GM21423 (cell line): Measurements from ENCODE around the gene HMG20A.

Experiments
- ATAC-seq: cut with Tn5 transposase; IDR thresholded peaks from one replicate; pipeline ENCODE4 v1.9.1; 2021; ENCODE audit warnings: mild to moderate bottlenecking, moderate library complexity; ENCODE audit not compliant: unreplicated experiment

HMG20A gene

DNA sequence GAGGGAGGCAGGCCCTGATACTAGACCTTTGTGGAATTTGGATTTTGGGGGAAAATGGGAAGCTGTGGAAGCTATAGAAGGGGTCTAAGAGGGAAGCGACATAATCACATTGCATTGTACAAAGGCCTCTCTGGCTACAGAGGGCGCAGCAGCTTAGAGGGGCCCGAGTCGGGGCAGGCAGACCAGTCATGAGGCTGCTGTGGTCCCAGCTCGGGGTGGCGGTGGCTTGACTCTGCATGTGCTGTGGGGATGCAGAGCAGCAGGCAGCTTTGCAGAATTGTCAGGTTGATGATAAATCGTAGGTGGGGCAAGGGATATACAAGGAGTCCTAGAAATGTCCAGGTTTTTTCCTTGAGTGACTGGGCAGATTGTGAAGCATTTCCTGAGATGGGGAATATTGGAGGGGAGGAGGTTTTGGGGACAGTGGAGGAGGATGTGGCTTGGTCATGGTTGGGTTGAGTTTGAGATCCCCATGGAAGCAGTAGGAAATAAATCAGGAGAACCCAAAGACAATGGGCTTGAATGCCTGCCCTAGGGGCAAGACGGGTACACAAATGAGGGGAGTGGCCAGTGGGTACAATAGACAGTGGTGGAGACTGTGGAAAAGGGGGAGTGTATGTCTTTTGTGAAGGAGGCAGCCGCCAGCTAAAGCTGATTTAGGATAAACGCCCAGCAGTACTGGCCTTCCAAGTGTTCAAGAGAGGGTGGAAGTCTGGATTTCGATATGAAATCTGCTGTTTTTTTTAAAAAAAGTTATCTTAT lies 94.1 kb downstream of the HMG20A start:
- ATAC-seq: no peak

GRCh38 chr15:77515613-77516012 lies 94.9 kb downstream of the HMG20A start:
- no peak for ATAC-seq

GRCh38 chr15:77516076-77516475 lies 95.4 kb downstream of the HMG20A start:
- ATAC-seq: no peak

DNA sequence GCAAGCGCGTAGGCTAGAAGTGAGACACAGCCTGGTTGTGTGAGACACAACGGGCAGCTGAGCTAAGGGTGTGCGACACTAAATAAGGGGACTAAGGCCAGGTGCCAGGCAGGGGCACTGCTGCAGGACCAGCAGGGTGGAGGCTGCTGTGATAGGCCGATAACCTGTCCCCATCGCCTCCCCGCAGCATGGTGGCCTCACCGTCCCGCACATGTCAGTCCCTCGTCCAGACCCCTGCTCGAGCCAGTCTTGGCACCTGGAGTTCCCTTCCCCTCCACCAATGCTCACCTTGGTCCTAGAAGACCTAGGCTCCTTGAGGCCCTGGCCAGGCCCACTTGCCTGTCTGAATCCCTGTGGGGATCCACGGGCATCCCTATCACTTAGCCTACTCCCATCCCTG lies 96.1 kb downstream of the HMG20A start:
- no peak for ATAC-seq

GRCh38 chr15:77517579-77517978 lies 96.9 kb downstream of the HMG20A start:
- ATAC-seq: no peak

GRCh38 chr15:77518458-77518857 lies 97.8 kb downstream of the HMG20A start:
- no peak for ATAC-seq

GRCh38 chr15:77519540-77519939 lies 98.9 kb downstream of the HMG20A start:
- no peak for ATAC-seq

- no peak for ATAC-seq
These were observed 100.5 kb downstream of the HMG20A start for GRCh38 chr15:77521206-77521605.

- ATAC-seq: no peak
These were observed 104.7 kb downstream of the HMG20A start for GRCh38 chr15:77525400-77525811.

- no peak for ATAC-seq
These were observed 105.4 kb downstream of the HMG20A start for GRCh38 chr15:77525907-77526594.

DNA sequence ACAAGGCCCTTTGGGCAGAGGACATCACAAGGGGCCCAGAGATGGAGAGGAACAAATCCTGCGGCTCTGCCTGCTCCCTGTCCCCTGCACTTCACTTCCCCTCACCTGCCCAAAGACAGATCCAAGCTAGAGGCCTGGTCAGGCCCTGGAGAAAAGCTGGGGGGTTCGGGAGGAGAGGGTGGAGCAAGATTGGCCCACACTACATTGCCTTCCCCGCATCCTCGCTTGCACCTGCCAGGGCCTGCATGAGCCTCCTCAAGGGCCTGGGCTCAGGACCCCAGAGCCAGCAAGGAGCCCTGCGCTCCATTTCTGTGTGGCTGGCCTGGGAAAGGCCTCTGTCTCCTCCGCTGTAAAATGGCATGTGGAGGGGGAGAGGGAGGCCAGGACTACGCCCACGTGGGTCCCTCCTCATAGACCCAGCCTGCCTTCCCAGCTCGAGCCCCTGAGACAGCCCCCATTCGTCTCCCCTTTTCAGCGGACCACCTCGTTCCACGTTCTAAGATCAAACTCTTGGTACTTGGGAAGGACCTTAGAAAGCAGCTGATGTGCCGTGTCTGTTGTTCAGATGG lies 106.0 kb downstream of the HMG20A start:
- ATAC-seq: no peak

- no peak for ATAC-seq
These were observed 106.6 kb downstream of the HMG20A start for GRCh38 chr15:77527164-77527778.

DNA sequence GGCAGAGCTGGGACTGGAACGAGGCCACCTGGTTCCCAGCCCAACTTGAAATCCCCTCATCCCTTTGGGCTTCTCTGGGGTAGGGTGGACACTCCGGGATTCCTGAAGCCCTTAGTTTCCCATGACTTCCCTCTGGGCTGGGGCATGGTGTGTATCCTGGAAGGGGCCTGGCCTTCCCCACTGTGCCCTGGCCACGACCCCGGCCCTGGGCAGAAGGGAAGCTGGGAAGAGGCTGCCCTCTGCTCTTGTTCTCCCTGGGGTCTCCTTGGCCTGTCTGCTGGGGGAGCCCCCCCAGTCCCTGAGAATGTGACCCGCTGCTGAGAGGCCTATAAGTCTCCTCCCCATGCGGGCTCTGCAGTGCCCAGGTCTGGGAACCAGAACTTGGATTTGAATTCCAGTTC lies 107.1 kb downstream of the HMG20A start:
- no peak for ATAC-seq

GRCh38 chr15:77528290-77528967 lies 107.7 kb downstream of the HMG20A start:
- ATAC-seq: no peak

- ATAC-seq: no peak
These were observed 108.3 kb downstream of the HMG20A start for GRCh38 chr15:77528968-77529319.

- no peak for ATAC-seq
These were observed 108.9 kb downstream of the HMG20A start for GRCh38 chr15:77529394-77530159.

DNA sequence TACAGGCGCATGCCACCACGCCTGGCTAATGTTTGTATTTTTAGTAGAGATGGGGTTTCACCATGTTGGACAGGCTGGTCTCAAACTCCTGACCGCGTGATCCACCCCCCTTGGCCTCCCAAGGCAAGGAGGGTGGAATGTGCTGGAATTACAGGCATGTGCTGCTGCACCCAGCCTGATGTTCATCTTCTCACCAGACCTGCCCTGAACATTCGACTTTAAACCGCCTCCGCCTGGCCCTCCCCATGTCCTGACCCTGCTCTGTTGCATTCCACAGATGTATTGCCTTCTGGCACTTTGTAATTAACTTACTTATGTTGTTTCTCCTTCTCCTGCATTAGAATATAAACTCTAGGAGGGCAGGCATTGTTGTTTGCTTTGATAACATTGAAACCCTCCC lies 109.9 kb downstream of the HMG20A start:
- ATAC-seq: no peak

- ATAC-seq: no peak
These were observed 110.7 kb downstream of the HMG20A start for GRCh38 chr15:77531191-77532000.

DNA sequence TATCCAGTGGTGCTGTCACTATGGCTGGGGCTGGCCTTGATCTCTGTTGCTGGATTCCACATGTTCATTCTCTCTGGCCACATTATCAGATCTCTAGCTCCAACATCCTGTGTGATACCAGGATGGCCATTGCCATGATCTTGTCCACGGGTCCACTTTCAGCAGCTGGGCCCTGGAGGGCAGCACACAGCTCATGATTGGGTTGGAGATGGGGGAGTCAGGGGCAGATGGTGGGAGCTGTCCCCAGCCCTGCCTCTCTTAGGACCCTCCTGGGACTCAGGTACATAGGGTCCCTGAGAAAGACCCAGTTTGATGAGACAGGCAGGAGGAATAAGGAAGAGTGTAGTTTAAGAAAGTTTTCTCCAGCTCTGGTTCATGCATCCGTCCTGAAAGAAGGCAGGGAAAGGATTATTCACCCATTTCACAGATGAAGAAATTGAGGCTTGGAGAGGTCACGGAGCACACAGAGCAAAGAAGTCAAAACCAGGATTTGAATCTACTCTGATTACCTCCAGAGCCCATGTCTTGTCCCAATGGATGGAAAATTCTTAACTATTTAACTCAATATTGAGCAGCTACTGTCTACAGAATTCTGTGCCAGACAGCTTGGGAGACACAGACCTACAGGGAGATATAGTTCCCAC lies 111.5 kb downstream of the HMG20A start:
- no peak for ATAC-seq
